ENCODE measurements around the gene TRERF1. TPM values are rescaled to one million over a fixed set of nuclear protein-coding genes. Genes with fewer than 3 reads are reported as not detected.

Gene TRERF1
- polyA plus RNA-seq, 1 donor (not counting 4 experiments of a cell fraction or from before 2014, with no cell fraction given) = 4.8 TPM

DNA sequence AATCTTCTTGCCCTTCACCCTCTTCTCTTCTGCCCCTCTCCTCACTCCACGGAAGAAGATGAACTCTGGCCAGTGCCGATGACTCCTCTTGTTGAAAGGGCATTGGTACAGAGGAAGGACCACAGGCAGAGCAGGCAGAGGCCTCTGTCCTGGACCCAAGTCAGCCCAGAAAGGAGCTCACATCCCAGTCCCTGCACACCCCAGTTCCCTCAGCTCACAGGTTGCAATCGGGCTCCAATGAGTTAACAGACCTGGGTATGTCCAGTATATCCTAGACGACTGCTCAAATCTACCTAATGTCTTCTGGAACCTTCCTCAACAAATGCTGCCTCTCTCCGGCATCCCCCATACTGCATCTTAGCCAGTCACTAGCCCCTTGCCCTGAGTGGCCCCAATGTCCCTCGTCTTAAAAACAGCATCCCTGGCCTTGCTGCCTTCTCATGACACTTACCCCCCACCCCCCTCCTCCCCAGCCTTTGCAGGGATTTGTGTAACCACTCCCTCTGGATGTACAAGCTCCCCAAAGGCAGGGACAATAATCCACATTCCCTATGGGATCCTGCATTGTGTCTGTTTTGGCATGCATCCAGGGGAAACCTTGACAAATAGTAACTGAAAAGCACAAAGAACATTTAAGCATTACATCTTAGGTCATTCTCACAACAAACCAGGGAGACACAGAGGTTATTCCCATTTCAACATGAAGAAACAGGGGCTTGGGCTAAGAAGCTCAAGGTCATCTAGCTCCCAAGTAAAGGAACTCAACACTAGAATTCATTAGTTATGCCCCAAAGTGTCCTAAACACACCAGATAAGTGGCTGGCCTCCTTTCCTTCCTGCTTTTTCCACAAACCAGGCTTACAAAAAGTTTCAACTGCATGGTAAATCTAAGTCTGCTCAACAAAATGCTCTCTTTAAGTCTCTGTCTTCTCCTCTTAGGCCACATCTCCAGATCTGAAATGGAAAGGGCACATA, 45.1 kb downstream of the TRERF1 start:
- Histone ChIP-seq H3K27me3 (ENCODE audit: control insufficient read depth, extremely low read depth, insufficient read depth, low read length) (no peaks in the 10 kb centered on the region), H3K4me2 (ENCODE audit: control insufficient read depth, extremely low read depth, insufficient read depth, low read depth, low read length) (peak overlapping the region; percentile 80)

DNA sequence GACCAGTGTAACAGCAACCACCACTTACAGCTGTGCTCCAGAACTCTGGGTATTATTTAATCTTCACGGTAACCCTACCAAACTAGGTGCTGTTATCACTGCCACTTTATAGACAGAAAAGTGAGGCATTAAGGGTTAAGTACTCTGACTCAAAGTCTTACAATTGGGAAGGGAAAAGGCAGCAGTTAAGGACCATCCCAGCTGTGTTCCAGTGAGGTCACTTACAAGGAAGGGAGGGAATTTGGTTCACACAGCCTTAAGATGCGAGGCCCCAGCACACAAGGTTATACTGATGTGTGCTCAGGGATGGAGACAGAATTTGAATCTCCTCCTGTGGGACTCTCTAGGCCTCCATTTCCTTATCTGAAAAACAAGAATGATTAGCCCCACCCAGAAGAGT, 46.7 kb downstream of the TRERF1 start:
- H4K20me1 ChIP-seq (ENCODE audit: control insufficient read depth, extremely low read depth, insufficient read depth, low read length) = no peaks in the 10 kb centered on the region
- peak overlapping the region; percentile 61 for H3K9ac ChIP-seq (ENCODE audit: control insufficient read depth, extremely low read depth, insufficient read depth, low read length)
- peak overlapping the region; percentile 92 for H3K27ac ChIP-seq (ENCODE audit: control insufficient read depth, insufficient read depth, low read length)
- no peaks in the 10 kb centered on the region for H3K27me3 ChIP-seq (ENCODE audit: control insufficient read depth, extremely low read depth, insufficient read depth, low read length)
- DNase-seq (ENCODE audit: low read depth, low spot score) (no peak), FAIRE-seq (peak; percentile 65)
- no peaks in the 10 kb centered on the region for H3K36me3 ChIP-seq (ENCODE audit: control insufficient read depth in 2 of 2, extremely low read depth in 1 of 2, insufficient read depth in 2 of 2, low read length in 2 of 2)
- H3K9me1 ChIP-seq (ENCODE audit: control insufficient read depth, extremely low read depth, insufficient read depth, low read length) = peaks cover 2% of the 10 kb centered on the region
- TF ChIP-seq, protein P1, sequence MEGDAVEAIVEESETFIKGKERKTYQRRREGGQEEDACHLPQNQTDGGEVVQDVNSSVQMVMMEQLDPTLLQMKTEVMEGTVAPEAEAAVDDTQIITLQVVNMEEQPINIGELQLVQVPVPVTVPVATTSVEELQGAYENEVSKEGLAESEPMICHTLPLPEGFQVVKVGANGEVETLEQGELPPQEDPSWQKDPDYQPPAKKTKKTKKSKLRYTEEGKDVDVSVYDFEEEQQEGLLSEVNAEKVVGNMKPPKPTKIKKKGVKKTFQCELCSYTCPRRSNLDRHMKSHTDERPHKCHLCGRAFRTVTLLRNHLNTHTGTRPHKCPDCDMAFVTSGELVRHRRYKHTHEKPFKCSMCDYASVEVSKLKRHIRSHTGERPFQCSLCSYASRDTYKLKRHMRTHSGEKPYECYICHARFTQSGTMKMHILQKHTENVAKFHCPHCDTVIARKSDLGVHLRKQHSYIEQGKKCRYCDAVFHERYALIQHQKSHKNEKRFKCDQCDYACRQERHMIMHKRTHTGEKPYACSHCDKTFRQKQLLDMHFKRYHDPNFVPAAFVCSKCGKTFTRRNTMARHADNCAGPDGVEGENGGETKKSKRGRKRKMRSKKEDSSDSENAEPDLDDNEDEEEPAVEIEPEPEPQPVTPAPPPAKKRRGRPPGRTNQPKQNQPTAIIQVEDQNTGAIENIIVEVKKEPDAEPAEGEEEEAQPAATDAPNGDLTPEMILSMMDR (optimal IDR thresholded peaks at IDR 0.05 in 1 of 3, IDR thresholded peaks at IDR 0.05 in 1 of 3, conservative IDR thresholded peaks at IDR 0.05 in 1 of 3; ENCODE audit: extremely low read depth in 1 of 3, insufficient read depth in 2 of 3, low read length in 3 of 3) = no peak
- TF ChIP-seq EZH2 (IDR thresholded peaks at IDR 0.05; ENCODE audit: low read length) = no peak
- H3K9me3 ChIP-seq (ENCODE audit: control insufficient read depth, low read depth, low read length) = no peaks in the 10 kb centered on the region
- H3K79me2 ChIP-seq (ENCODE audit: control insufficient read depth, insufficient read depth, low read length) = peaks cover 28% of the 10 kb centered on the region
- H3K4me2 ChIP-seq (ENCODE audit: control insufficient read depth, extremely low read depth, insufficient read depth, low read depth, low read length) = peak overlapping the region; percentile 93
- peaks cover 64% of the 10 kb centered on the region for H3K4me1 ChIP-seq (ENCODE audit: control insufficient read depth, extremely low read depth, insufficient read depth, low read length)
- dilution Hi-C loops (cut with MboI; ENCODE audit: extremely low pct_ligation_motif_present, low sequenced_read_pairs) = no loop called here
- H3K4me3 ChIP-seq (ENCODE audit: control insufficient read depth in 2 of 3, extremely low read depth in 1 of 3, insufficient read depth in 2 of 3, low read depth in 1 of 3, low read length in 3 of 3) = peak overlapping the region in 1 of 3 experiments; percentile 2
- H2AFZ ChIP-seq (ENCODE audit: control insufficient read depth, low read length) = no peak overlapping the region

More for the DNA sequence above, 45.1 kb downstream of the TRERF1 start:
- no peaks in the 10 kb centered on the region for H3K9me3 ChIP-seq (ENCODE audit: control insufficient read depth, low read depth, low read length)
- H3K79me2 ChIP-seq (ENCODE audit: control insufficient read depth, insufficient read depth, low read length) = peaks cover 25% of the 10 kb centered on the region
- H3K4me1 ChIP-seq (ENCODE audit: control insufficient read depth, extremely low read depth, insufficient read depth, low read length) = peaks cover 65% of the 10 kb centered on the region
- dilution Hi-C loops (cut with MboI; ENCODE audit: extremely low pct_ligation_motif_present, low sequenced_read_pairs) = no loop called here
- H3K9me1 ChIP-seq (ENCODE audit: control insufficient read depth, extremely low read depth, insufficient read depth, low read length) = peaks cover 2% of the 10 kb centered on the region
- H3K36me3 ChIP-seq (ENCODE audit: control insufficient read depth in 2 of 2, extremely low read depth in 1 of 2, insufficient read depth in 2 of 2, low read length in 2 of 2) = no peaks in the 10 kb centered on the region
- no peaks in the 10 kb centered on the region for H4K20me1 ChIP-seq (ENCODE audit: control insufficient read depth, extremely low read depth, insufficient read depth, low read length)
- FAIRE-seq = no peak
- DNase-seq (ENCODE audit: low read depth, low spot score) = no peak
- H3K9ac ChIP-seq (ENCODE audit: control insufficient read depth, extremely low read depth, insufficient read depth, low read length) = peak overlapping the region; percentile 67
- H2AFZ ChIP-seq (ENCODE audit: control insufficient read depth, low read length) = no peak overlapping the region
- peak overlapping the region; percentile 84 for H3K27ac ChIP-seq (ENCODE audit: control insufficient read depth, insufficient read depth, low read length)
- TF ChIP-seq, protein P1 (optimal IDR thresholded peaks at IDR 0.05 in 1 of 3, IDR thresholded peaks at IDR 0.05 in 1 of 3, conservative IDR thresholded peaks at IDR 0.05 in 1 of 3; ENCODE audit: extremely low read depth in 1 of 3, insufficient read depth in 2 of 3, low read length in 3 of 3) = no peak
- TF ChIP-seq EZH2 (IDR thresholded peaks at IDR 0.05; ENCODE audit: low read length) = no peak
- H3K4me3 ChIP-seq (ENCODE audit: control insufficient read depth in 2 of 3, extremely low read depth in 1 of 3, insufficient read depth in 2 of 3, low read depth in 1 of 3, low read length in 3 of 3) = peak overlapping the region in 2 of 3 experiments; percentile 51 to 62

All from keratinocyte (primary cell).